Naive thymus-derived CD8-positive, alpha-beta T cell (primary cell): Measurements from ENCODE around the gene FAM107B. TPM values are rescaled to one million over a fixed set of nuclear protein-coding genes. Genes with fewer than 3 reads are reported as not detected.
A peak's percentile ranks its signal among the peaks of the same experiment; 100 is the strongest.

ENCODE experiments used
- ATAC-seq, 2 donors: fragments of 150-1000 bp; cut with Tn5 transposase in 1 of 2; sonication (Bioruptor Pico), chemical (Tn5 transposase) in 1 of 2; 1 replicate in 1 of 2; 2 replicates in 1 of 2; pipeline ENCODE4 v1.10.0; 2021; ENCODE audit warnings: mild to moderate bottlenecking in 2 of 2, moderate library complexity in 2 of 2
- POLR2A ChIA-PET: fragments of 350-600 bp; sonication (Branson Sonifier 250); formaldehyde crosslinking; loops from one replicate; lab custom pipeline; 2021; ENCODE audit warnings: antibody characterized with exemption; lab: Charles Lee
- DNase-seq, 10 donors: peaks; one replicate each; pipeline versions ENCODE4 v3.0.0 to v3.0.0-alpha.2; 2020 to 2022
- H3K27ac Mint-ChIP-seq, 10 donors: one replicate each; pipeline ENCODE4 v1.8.0; 2020 to 2022; ENCODE audit warnings: mild to moderate bottlenecking in 10 of 10, mixed read lengths in 10 of 10, moderate library complexity in 4 of 10, inconsistent platforms in 1 of 10
- H3K27me3 Mint-ChIP-seq, 5 donors: one replicate each; pipeline ENCODE4 v1.8.0; 2021 to 2022; ENCODE audit warnings: mixed read lengths in 5 of 5
- H3K36me3 Mint-ChIP-seq, 3 donors: one replicate each; pipeline ENCODE4 v1.8.0; 2020 to 2022; ENCODE audit warnings: mixed read lengths in 3 of 3, mild to moderate bottlenecking in 2 of 3, inconsistent platforms in 1 of 3
- H3K4me1 Mint-ChIP-seq, 4 donors: one replicate each; pipeline ENCODE4 v1.8.0; 2021 to 2022; ENCODE audit warnings: mixed read lengths in 4 of 4
- H3K4me3 Mint-ChIP-seq, 10 donors: one replicate each; pipeline ENCODE4 v1.8.0; 2020 to 2022; ENCODE audit warnings: mild to moderate bottlenecking in 10 of 10, mixed read lengths in 10 of 10, moderate library complexity in 6 of 10, inconsistent platforms in 1 of 10
- H3K9me3 Mint-ChIP-seq, 9 donors: one replicate each; pipeline ENCODE4 v1.8.0; 2020 to 2022; ENCODE audit warnings: mixed read lengths in 9 of 9, mild to moderate bottlenecking in 3 of 9, inconsistent platforms in 1 of 9, moderate library complexity in 1 of 9
- polyA plus RNA-seq, 3 donors: library from polyadenylated mRNA; unstranded; fragments of 300-500 nt; fragmentation: Illumina TruSeq; gene quantifications; one replicate each; pipeline ENCODE4 v1.2.3, GENCODE V29; 2021
- total RNA-seq, 8 experiments: library from RNA in 2 of 8; stranded (reverse) in 2 of 8; gene quantifications; one replicate each; pipeline ENCODE4 v1.2.3 and lab custom pipeline; 2021 to 2026

FAM107B gene
- total and polyA plus RNA-seq, 5 experiments from 2014 or later, result 250 to 319 (median 260) TPM

DNA sequence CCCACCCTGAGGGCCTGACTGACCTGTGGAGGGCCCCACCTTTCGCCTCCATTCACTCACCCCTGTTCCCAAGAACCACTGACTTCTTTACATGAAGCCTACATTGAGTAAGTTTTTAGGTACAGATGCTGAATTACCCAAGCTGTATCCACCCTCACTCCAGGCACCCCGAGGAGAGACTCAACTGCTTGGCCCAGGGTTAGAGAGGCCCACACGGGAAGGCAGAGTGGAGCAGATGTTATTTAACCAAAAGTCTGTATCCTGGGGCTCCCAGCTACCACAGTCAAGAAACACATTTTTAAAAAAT lies 230.8 kb downstream of the FAM107B start:
- H3K4me3 Mint-ChIP-seq, result peak overlapping the region; percentile 55 to 82 (median 77)
- no peaks in the 10 kb centered on the region for H3K9me3 Mint-ChIP-seq
- peak overlapping the region; percentile 81 to 98 (median 96) for H3K27ac Mint-ChIP-seq
- POLR2A ChIA-PET, result interaction anchor here (0.6 to 2.5 kb wide), 15 partner anchors 9 to 294 kb away, joined by 3 to 37 read pairs (median 5); partner anchors contain the start of genes CDNF, HSPA14 and MSANTD7
- peaks cover 0 to 59% (median 10%) of the 10 kb centered on the region in 3 donors for H3K36me3 Mint-ChIP-seq
- peak; percentile 7 to 18 for ATAC-seq
- H3K4me1 Mint-ChIP-seq, result peaks cover 42 to 97% (median 94%) of the 10 kb centered on the region in 4 donors
- no peaks in the 10 kb centered on the region for H3K27me3 Mint-ChIP-seq
- no peak for DNase-seq

DNA sequence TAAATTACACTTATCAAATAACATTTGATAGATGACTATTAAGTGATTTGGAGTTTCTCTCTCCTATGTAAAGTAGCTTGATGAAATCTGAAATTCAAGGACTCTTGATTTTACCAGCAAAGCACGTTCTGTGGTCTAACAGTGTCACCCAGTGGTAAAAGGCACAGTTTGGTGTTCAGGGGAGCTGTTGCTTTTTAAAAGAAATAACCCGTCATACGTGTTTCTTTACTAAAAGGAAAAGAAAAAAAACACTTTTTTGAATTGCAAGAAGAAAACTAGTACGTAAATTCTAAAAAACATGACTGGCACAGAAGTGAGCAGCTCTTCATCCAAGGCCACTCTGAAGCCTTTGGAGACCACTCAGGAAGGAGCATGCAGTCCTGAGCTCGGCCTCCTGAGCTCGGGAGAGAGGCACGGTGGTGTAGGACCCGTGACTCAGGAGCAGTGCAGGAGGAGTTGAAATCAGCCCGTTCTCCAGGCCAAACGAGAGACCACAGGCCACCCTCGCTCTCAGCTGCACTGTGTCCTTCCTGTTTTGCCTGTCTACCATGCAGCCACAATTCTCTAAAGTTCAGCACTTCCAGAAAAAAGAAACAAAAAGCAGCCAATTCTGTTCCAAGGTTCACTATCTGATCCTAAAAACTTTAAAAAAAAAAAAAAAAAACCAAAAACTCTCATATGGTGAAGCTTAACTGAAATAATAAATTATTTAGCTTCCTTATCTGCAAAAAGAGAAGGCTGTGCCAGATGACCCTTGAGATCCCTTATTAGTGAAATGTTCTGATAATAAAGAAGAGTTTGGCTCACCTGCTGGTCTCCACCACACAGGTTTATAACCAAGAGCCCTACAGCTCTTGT lies 231.4 kb downstream of the FAM107B start:
- ATAC-seq, result peak; percentile 67 to 87
- peak overlapping the region; percentile 55 to 82 (median 77) for H3K4me3 Mint-ChIP-seq
- peaks cover 42 to 94% (median 92%) of the 10 kb centered on the region in 4 donors for H3K4me1 Mint-ChIP-seq
- no peaks in the 10 kb centered on the region for H3K9me3 Mint-ChIP-seq
- no peaks in the 10 kb centered on the region for H3K27me3 Mint-ChIP-seq
- H3K36me3 Mint-ChIP-seq, result peaks cover 0 to 62% (median 10%) of the 10 kb centered on the region in 3 donors
- peak overlapping the region; percentile 81 to 98 (median 96) for H3K27ac Mint-ChIP-seq
- POLR2A ChIA-PET, result interaction anchor here (0.6 to 2.5 kb wide), 21 partner anchors 9 to 295 kb away, joined by 3 to 37 read pairs (median 4); partner anchors contain the start of genes CDNF, HSPA14 and MSANTD7
- peak in 8 of 10 donors; percentile 51 to 82 (median 75) for DNase-seq

DNA sequence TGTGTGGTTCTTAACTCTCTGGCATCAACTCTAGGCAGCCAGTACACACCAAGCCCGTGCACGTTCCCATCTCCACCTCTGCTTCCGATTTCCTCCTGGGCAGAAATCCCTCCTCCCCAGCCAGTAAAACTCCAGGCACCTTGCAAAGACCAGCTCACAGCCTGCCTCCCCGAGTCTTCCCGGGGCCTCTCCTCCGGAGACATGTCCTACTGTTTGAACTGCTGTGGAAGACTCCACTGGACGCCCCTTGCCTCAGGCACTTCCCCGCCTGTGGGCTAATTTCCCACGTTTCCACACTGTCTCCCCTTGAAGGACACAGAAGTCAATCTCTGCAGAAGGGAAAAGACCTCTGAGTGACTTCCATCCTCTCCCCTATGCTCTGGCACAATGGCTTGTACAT lies 233.3 kb downstream of the FAM107B start:
- ATAC-seq (no peak), DNase-seq (no peak)
- Mint-ChIP-seq H3K4me1 (peaks cover 31 to 92% (median 81%) of the 10 kb centered on the region in 4 donors), H3K4me3 (peak overlapping the region in 5 of 10 donors; percentile 18 to 64 (median 48)), H3K9me3 (no peaks in the 10 kb centered on the region), H3K27ac (peak overlapping the region; percentile 80 to 97 (median 85)), H3K36me3 (peaks cover 0 to 62% (median 10%) of the 10 kb centered on the region in 3 donors), H3K27me3 (no peaks in the 10 kb centered on the region)
- POLR2A ChIA-PET, result interaction anchor here (0.5 to 2.3 kb wide), 5 partner anchors 21 to 558 kb away, joined by 3 to 12 read pairs (median 4); no protein-coding TSS in a partner anchor

DNA sequence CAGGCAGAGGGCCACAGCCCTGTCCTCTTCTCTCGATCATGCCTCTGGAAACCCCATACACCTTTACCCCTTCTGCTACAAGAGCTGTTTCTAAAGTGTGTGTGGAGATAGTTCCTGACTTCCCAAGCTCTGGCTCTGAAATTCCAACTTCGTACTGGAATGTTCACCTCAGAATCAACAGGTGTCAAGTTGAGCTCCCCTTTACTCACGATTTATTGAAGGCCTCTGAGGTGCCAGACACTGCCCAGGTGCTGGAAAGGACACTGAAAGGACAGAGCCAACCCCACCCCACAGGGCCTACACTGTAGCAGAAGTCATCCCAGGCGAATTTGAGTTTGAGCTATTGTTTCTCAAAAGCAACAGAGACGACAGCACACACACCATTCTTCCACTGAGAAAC lies 234.1 kb downstream of the FAM107B start:
- Mint-ChIP-seq H3K4me3 (peak overlapping the region in 7 of 10 donors; percentile 26 to 55 (median 39)), H3K27ac (peak overlapping the region; percentile 80 to 97 (median 87)), H3K9me3 (no peaks in the 10 kb centered on the region), H3K4me1 (peaks cover 29 to 92% (median 78%) of the 10 kb centered on the region in 4 donors), H3K27me3 (no peaks in the 10 kb centered on the region), H3K36me3 (peaks cover 0 to 65% (median 10%) of the 10 kb centered on the region in 3 donors)
- POLR2A ChIA-PET, result interaction anchor here (1.1 to 2.0 kb wide), 2 partner anchors 22 to 30 kb away, joined by 3 to 5 read pairs; no protein-coding TSS in a partner anchor
- DNase-seq, result no peak
- ATAC-seq, result no peak

DNA sequence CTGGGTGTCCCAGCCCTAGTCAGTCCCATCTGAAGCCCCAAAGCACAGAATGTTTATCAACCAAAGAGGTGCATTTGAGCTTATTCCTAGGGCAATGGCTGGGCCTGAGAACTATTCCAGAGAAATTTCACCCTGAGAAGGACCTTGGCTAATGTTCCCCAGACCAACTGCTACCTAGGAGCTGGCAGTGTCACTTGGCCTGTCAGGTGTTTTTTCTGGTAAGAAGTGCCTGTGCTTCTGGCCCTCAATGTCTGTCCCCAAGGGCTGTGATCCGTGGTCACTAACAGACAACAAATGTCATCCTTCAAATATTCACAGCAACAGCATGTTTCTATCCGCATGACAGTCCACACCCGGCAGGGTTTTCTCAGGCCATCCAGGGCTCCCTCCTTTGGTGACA lies 234.6 kb downstream of the FAM107B start:
- POLR2A ChIA-PET, result interaction anchor here (2.0 kb wide), 1 partner anchor 30 kb away, joined by 5 read pairs; no protein-coding TSS in a partner anchor
- DNase-seq (no peak), ATAC-seq (no peak)
- Mint-ChIP-seq H3K27ac (peak overlapping the region; percentile 80 to 97 (median 87)), H3K27me3 (no peaks in the 10 kb centered on the region), H3K4me1 (peaks cover 33 to 92% (median 78%) of the 10 kb centered on the region in 4 donors), H3K9me3 (no peaks in the 10 kb centered on the region), H3K36me3 (peaks cover 0 to 70% (median 10%) of the 10 kb centered on the region in 3 donors), H3K4me3 (peak overlapping the region in 4 of 10 donors; percentile 8 to 62 (median 34))

DNA sequence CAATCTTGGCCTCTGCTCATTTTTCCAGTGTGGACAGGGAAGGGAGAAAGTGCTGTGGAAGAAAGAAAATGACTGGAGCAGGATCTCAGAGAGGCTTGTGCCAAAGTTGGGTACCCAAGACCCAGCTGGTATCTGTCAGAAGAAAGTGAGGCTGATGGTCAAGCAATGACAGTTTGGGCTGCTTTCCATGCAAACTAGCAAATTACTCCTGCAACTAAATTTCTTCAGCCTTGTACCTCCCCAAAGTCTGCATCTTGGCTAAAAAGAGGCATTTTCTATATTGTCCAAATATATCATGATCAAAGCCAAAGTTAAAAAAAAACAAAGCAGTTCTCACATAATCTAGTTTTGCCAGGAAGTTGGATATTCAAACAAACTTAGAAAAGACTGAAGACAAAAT lies 235.5 kb downstream of the FAM107B start:
- DNase-seq (no peak), ATAC-seq (no peak)
- Mint-ChIP-seq H3K36me3 (peaks cover 0 to 76% (median 10%) of the 10 kb centered on the region in 3 donors), H3K27ac (peak overlapping the region; percentile 80 to 97 (median 86)), H3K27me3 (no peaks in the 10 kb centered on the region), H3K4me1 (peaks cover 36 to 94% (median 78%) of the 10 kb centered on the region in 4 donors), H3K9me3 (no peaks in the 10 kb centered on the region), H3K4me3 (peak overlapping the region in 4 of 10 donors; percentile 8 to 59 (median 34))
- POLR2A ChIA-PET, result no interaction called here

DNA sequence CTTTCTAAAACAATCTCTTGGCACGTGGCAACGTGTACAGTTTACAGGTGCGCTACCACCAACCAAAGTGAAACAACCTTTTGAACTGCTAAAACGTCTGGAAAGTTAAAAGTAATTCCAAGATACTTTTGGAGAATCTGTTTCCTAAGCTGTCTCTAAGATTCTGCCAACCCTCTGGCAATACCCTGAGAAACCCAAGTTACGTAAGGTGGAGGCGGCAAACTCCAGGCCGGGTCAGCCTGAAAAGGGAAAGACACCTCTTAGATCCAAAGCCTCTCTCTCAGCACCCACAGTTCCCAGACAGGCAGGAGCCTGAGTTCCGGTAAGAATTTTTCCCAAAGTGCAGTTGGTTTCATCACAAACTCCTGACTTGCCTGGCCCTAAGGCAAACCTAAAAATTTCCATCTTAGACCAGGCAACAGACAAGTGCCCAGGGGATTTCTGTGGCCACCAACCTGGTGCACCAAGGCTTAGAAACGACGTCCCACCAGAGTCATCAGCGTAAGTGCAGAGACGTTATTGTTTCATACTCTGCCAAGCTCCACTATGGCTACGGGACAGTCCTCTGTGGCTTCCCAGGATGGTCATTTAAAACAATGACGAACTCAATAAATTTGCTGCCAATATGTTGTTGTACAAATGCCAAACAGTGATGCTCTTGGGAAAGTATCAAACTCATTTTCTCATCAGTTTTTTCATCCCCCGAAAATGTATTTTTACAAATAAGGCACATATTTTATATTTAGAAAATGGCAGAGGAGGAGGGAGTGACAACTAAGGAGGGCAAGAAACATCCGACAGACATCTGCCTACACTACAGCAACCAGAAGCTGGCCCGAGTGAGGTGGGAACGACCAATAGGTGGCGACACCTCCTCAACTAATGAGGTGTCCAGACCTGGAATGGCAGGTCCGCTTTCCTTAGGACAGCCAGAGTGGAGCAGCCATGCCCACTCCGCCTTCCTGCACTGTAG lies 238.2 kb downstream of the FAM107B start:
- DNase-seq (peak in 2 of 10 donors; percentile 29 to 33), ATAC-seq (peak; percentile 30 to 47)
- Mint-ChIP-seq H3K9me3 (no peaks in the 10 kb centered on the region), H3K27ac (peak overlapping the region; percentile 44 to 82 (median 68)), H3K4me3 (peak overlapping the region in 1 of 10 donors; percentile 7), H3K4me1 (peaks cover 54 to 96% (median 81%) of the 10 kb centered on the region in 4 donors), H3K36me3 (peaks cover 0 to 87% (median 12%) of the 10 kb centered on the region in 3 donors), H3K27me3 (no peaks in the 10 kb centered on the region)
- POLR2A ChIA-PET, result interaction anchor here (0.5 to 1.4 kb wide), 4 partner anchors 28 to 914 kb away, joined by 3 to 5 read pairs (median 4); partner anchors contain the start of gene CDNF

DNA sequence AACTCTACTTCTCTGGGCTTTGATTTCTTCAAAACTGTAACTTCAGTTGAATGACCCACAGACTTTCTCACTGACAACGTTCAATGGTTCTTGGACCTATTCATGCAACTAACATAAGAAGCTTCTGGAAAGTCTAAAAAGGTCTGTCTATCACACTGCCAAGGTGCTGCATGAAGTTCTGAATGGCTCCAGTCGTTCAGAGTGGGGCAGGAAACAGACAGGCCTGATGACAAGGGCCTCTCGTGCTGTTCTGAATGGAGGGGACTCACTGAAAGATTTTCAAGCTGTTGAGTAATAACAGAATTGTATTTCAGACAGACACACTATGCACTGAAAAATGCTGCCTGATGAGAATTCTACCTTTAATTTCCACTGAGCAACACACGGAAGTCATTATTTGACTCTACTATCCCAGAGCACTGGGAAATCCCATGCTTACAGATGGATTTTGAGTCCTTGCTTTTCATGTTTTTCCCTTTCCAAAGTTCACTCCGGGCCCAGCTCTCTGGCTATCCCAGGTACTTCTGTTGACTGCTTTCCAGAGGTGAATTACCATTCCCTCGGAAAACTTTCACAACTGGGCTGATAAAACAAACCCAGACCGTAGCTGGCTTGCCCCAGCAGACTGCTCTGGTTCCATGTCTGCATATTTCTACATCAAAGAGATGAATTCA lies 239.1 kb downstream of the FAM107B start:
- Mint-ChIP-seq H3K9me3 (no peaks in the 10 kb centered on the region), H3K36me3 (peaks cover 0 to 87% (median 5%) of the 10 kb centered on the region in 3 donors), H3K27me3 (no peaks in the 10 kb centered on the region), H3K4me1 (peaks cover 50 to 95% (median 81%) of the 10 kb centered on the region in 4 donors), H3K4me3 (peak overlapping the region in 2 of 10 donors; percentile 28 to 48), H3K27ac (peak overlapping the region in 9 of 10 donors; percentile 57 to 89 (median 81))
- ATAC-seq, result no peak
- POLR2A ChIA-PET, result interaction anchor here (1.9 kb wide), 1 partner anchor 302 kb away, joined by 6 read pairs; the partner anchor contains the start of genes CDNF, HSPA14 and MSANTD7
- DNase-seq, result no peak

DNA sequence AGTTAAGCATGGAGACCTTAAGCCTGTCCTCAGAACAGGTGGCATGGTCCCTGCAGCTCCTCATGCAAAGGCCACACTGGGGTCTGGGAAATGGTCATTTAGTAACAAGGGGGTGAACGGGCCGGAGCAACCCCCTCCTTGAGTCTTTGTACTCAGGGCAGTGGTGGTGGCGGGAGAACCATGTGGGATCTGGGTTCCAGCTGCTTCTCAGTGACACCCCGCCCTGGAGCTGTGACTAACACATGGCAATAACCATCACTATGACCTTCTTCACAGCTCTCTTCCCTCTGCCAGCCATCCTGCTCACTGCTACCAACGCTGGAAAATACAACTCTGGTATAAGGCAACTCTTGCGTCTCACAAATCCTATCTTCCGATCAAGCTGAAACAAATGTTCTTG lies 240.5 kb downstream of the FAM107B start:
- POLR2A ChIA-PET, result interaction anchor here (1.8 to 1.9 kb wide), 2 partner anchors 9 to 303 kb away, joined by 6 to 12 read pairs; partner anchors contain the start of genes CDNF, HSPA14 and MSANTD7
- peaks cover 0 to 91% (median 11%) of the 10 kb centered on the region in 3 donors for H3K36me3 Mint-ChIP-seq
- ATAC-seq (no peak), DNase-seq (no peak)
- H3K27me3 Mint-ChIP-seq, result no peaks in the 10 kb centered on the region
- H3K4me1 Mint-ChIP-seq, result peaks cover 49 to 95% (median 81%) of the 10 kb centered on the region in 4 donors
- no peaks in the 10 kb centered on the region for H3K9me3 Mint-ChIP-seq
- H3K27ac Mint-ChIP-seq, result peak overlapping the region in 8 of 10 donors; percentile 35 to 91 (median 66)
- H3K4me3 Mint-ChIP-seq, result peak overlapping the region in 4 of 10 donors; percentile 14 to 55 (median 33)

DNA sequence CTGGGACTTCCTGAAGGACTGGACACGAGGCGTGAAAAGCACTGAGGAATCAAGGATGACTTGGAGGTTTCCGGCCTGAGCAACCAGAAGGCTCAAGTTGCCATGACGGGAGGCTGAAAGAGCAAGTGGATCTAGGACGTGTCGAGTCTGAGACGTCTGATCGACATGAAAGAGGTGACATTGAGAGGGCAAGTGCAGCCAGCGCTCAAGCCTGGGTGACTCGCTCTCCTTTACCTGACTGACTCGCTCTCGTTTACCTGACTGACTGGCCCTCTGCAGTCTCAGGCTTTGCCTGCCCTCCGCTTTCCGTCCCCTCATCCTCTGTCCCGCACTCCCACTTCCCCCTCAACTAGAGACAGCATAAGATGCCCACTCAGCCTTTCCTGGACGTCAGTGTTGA lies 241.4 kb downstream of the FAM107B start:
- no peak for ATAC-seq
- H3K36me3 Mint-ChIP-seq, result peaks cover 5 to 93% (median 19%) of the 10 kb centered on the region in 3 donors
- POLR2A ChIA-PET, result interaction anchor here (1.8 to 1.9 kb wide), 2 partner anchors 10 to 304 kb away, joined by 6 to 12 read pairs; partner anchors contain the start of genes CDNF, HSPA14 and MSANTD7

More for the DNA sequence above, 241.4 kb downstream of the FAM107B start:
- no peak for DNase-seq
- Mint-ChIP-seq H3K4me1 (peaks cover 51 to 97% (median 84%) of the 10 kb centered on the region in 4 donors), H3K4me3 (peak overlapping the region in 7 of 10 donors; percentile 33 to 59 (median 40)), H3K9me3 (no peaks in the 10 kb centered on the region), H3K27ac (peak overlapping the region in 6 of 10 donors; percentile 53 to 91 (median 82)), H3K27me3 (no peaks in the 10 kb centered on the region)
